ENCODE results near the gene LACTBL1. TPM values are rescaled to one million over a fixed set of nuclear protein-coding genes. Genes with fewer than 3 reads are reported as not detected.
A peak's percentile ranks its signal among the peaks of the same experiment; 100 is the strongest.

Gene LACTBL1
- total and polyA plus RNA-seq, 5 donors, result not detected

- no peak overlapping the region for H3K27ac ChIP-seq (ENCODE audit: low read length)
- no peaks in the 10 kb centered on the region for H3K9me3 ChIP-seq (ENCODE audit: control insufficient read depth, low read length)
- intact Hi-C loops (cut with DNase I), result loop anchor here in 3 of 4 donors (5.0 to 10.0 kb wide), 3 partner anchors 206 to 211 kb away; no protein-coding TSS in a partner anchor
- WGBS, result 36% methylated on average over 9 of the region's 9 CpGs
- H3K4me3 ChIP-seq (ENCODE audit: low read length), result no peak overlapping the region
- H3K27me3 ChIP-seq (ENCODE audit: control insufficient read depth, insufficient read depth), result no peaks in the 10 kb centered on the region
- ATAC-seq, result peak; percentile 89 to 93
- DNase-seq, result peak; percentile 51 to 68 (median 60)
- H3K4me1 ChIP-seq (ENCODE audit: control insufficient read depth, insufficient read depth, low read length), result no peaks in the 10 kb centered on the region
Measured at GRCh38 chr1:22976461-22977243, 4.0 kb upstream of the LACTBL1 start.

GRCh38 chr1:22976127-22976460 lies 3.4 kb upstream of the LACTBL1 start:
- ATAC-seq, result no peak

GRCh38 chr1:22975694-22976093 lies 3.0 kb upstream of the LACTBL1 start:
- 66% methylated on average over 3 of the region's 3 CpGs for WGBS
- H3K4me3 ChIP-seq (ENCODE audit: low read length), result no peak overlapping the region
- H3K27me3 ChIP-seq (ENCODE audit: control insufficient read depth, insufficient read depth), result no peaks in the 10 kb centered on the region
- DNase-seq (no peak), ATAC-seq (no peak)
- no peaks in the 10 kb centered on the region for H3K4me1 ChIP-seq (ENCODE audit: control insufficient read depth, insufficient read depth, low read length)
- H3K27ac ChIP-seq (ENCODE audit: low read length), result no peak overlapping the region
- H3K9me3 ChIP-seq (ENCODE audit: control insufficient read depth, low read length), result no peaks in the 10 kb centered on the region
- intact Hi-C loops (cut with DNase I), result loop anchor here in 3 of 4 donors (5.0 to 10.0 kb wide), 3 partner anchors 207 to 212 kb away; no protein-coding TSS in a partner anchor

More at GRCh38 chr1:22976127-22976460, 3.4 kb upstream of the LACTBL1 start:
- Histone ChIP-seq H3K4me3 (ENCODE audit: low read length) (no peak overlapping the region), H3K4me1 (ENCODE audit: control insufficient read depth, insufficient read depth, low read length) (no peaks in the 10 kb centered on the region), H3K27me3 (ENCODE audit: control insufficient read depth, insufficient read depth) (no peaks in the 10 kb centered on the region), H3K9me3 (ENCODE audit: control insufficient read depth, low read length) (no peaks in the 10 kb centered on the region), H3K27ac (ENCODE audit: low read length) (no peak overlapping the region)
- WGBS, result 68% methylated on average over 4 of the region's 4 CpGs
- no peak for DNase-seq
- intact Hi-C loops (cut with DNase I), result loop anchor here in 3 of 4 donors (5.0 to 10.0 kb wide), 3 partner anchors 206 to 211 kb away; no protein-coding TSS in a partner anchor

GRCh38 chr1:22971611-22972405 lies 858 bp downstream of the LACTBL1 start:
- ATAC-seq (no peak), DNase-seq (no peak)
- no peaks in the 10 kb centered on the region for H3K4me1 ChIP-seq (ENCODE audit: control insufficient read depth, insufficient read depth, low read length)
- no peak overlapping the region for H3K4me3 ChIP-seq (ENCODE audit: low read length)
- no peaks in the 10 kb centered on the region for H3K27me3 ChIP-seq (ENCODE audit: control insufficient read depth, insufficient read depth)
- intact Hi-C loops (cut with DNase I), result loop anchor here in 1 of 4 donors (10.0 kb wide), 1 partner anchor 213 kb away; no protein-coding TSS in a partner anchor
- WGBS, result 60% methylated on average over 5 of the region's 5 CpGs
- H3K27ac ChIP-seq (ENCODE audit: low read length), result no peak overlapping the region
- no peaks in the 10 kb centered on the region for H3K9me3 ChIP-seq (ENCODE audit: control insufficient read depth, low read length)

- H3K4me3 ChIP-seq (ENCODE audit: low read length), result no peak overlapping the region
- intact Hi-C loops (cut with DNase I), result loop anchor here in 1 of 4 donors (10.0 kb wide), 1 partner anchor 214 kb away; no protein-coding TSS in a partner anchor
- H3K27ac ChIP-seq (ENCODE audit: low read length), result no peak overlapping the region
- ATAC-seq (no peak), DNase-seq (no peak)
- H3K4me1 ChIP-seq (ENCODE audit: control insufficient read depth, insufficient read depth, low read length), result no peaks in the 10 kb centered on the region
- no peaks in the 10 kb centered on the region for H3K27me3 ChIP-seq (ENCODE audit: control insufficient read depth, insufficient read depth)
- WGBS, result 33% methylated on average over 3 of the region's 3 CpGs
- peaks cover 1% of the 10 kb centered on the region for H3K9me3 ChIP-seq (ENCODE audit: control insufficient read depth, low read length)
Measured at GRCh38 chr1:22971161-22971560, 1.5 kb downstream of the LACTBL1 start.

GRCh38 chr1:22970096-22970495 lies 2.6 kb downstream of the LACTBL1 start:
- DNase-seq (no peak), ATAC-seq (no peak)
- Histone ChIP-seq H3K27me3 (ENCODE audit: control insufficient read depth, insufficient read depth) (no peaks in the 10 kb centered on the region), H3K27ac (ENCODE audit: low read length) (no peak overlapping the region), H3K4me1 (ENCODE audit: control insufficient read depth, insufficient read depth, low read length) (no peaks in the 10 kb centered on the region), H3K4me3 (ENCODE audit: low read length) (no peak overlapping the region), H3K9me3 (ENCODE audit: control insufficient read depth, low read length) (peaks cover 2% of the 10 kb centered on the region)
- WGBS, result 86% methylated on average over 2 of the region's 2 CpGs
- intact Hi-C loops (cut with DNase I), result loop anchor here in 1 of 4 donors (10.0 kb wide), 1 partner anchor 215 kb away; no protein-coding TSS in a partner anchor

- Histone ChIP-seq H3K4me3 (ENCODE audit: low read length) (no peak overlapping the region), H3K27ac (ENCODE audit: low read length) (no peak overlapping the region), H3K9me3 (ENCODE audit: control insufficient read depth, low read length) (peaks cover 2% of the 10 kb centered on the region), H3K27me3 (ENCODE audit: control insufficient read depth, insufficient read depth) (no peaks in the 10 kb centered on the region), H3K4me1 (ENCODE audit: control insufficient read depth, insufficient read depth, low read length) (no peaks in the 10 kb centered on the region)
- no peak for DNase-seq
- intact Hi-C loops (cut with DNase I), result no loop called here
- WGBS, result 6% methylated on average over 5 of the region's 5 CpGs
- peak; percentile 16 to 27 for ATAC-seq
Measured at GRCh38 chr1:22969304-22969709, 3.4 kb downstream of the LACTBL1 start.

GRCh38 chr1:22967833-22968232 lies 4.8 kb downstream of the LACTBL1 start:
- WGBS, result 47% methylated on average over 2 of the region's 2 CpGs
- ATAC-seq (no peak), DNase-seq (no peak)
- H3K27me3 ChIP-seq (ENCODE audit: control insufficient read depth, insufficient read depth), result no peaks in the 10 kb centered on the region
- no peak overlapping the region for H3K27ac ChIP-seq (ENCODE audit: low read length)
- intact Hi-C loops (cut with DNase I), result no loop called here
- no peaks in the 10 kb centered on the region for H3K4me1 ChIP-seq (ENCODE audit: control insufficient read depth, insufficient read depth, low read length)
- H3K4me3 ChIP-seq (ENCODE audit: low read length), result no peak overlapping the region
- peaks cover 2% of the 10 kb centered on the region for H3K9me3 ChIP-seq (ENCODE audit: control insufficient read depth, low read length)

GRCh38 chr1:22966309-22966708 lies 6.4 kb downstream of the LACTBL1 start:
- Histone ChIP-seq H3K4me3 (ENCODE audit: low read length) (no peak overlapping the region), H3K27ac (ENCODE audit: low read length) (no peak overlapping the region), H3K4me1 (ENCODE audit: control insufficient read depth, insufficient read depth, low read length) (no peaks in the 10 kb centered on the region), H3K9me3 (ENCODE audit: control insufficient read depth, low read length) (peaks cover 2% of the 10 kb centered on the region), H3K27me3 (ENCODE audit: control insufficient read depth, insufficient read depth) (no peaks in the 10 kb centered on the region)
- intact Hi-C loops (cut with DNase I), result no loop called here
- DNase-seq (no peak), ATAC-seq (no peak)
- 76% methylated on average over 5 of the region's 5 CpGs for WGBS

GRCh38 chr1:22963044-22963677 lies 9.5 kb downstream of the LACTBL1 start:
- no peak overlapping the region for H3K4me3 ChIP-seq (ENCODE audit: low read length)
- intact Hi-C loops (cut with DNase I), result no loop called here
- DNase-seq (no peak), ATAC-seq (peak in 1 of 2 donors; percentile 31)
- H3K9me3 ChIP-seq (ENCODE audit: control insufficient read depth, low read length), result peaks cover 2% of the 10 kb centered on the region
- H3K27ac ChIP-seq (ENCODE audit: low read length), result no peak overlapping the region
- no peaks in the 10 kb centered on the region for H3K27me3 ChIP-seq (ENCODE audit: control insufficient read depth, insufficient read depth)
- WGBS, result 82% methylated on average over 10 of the region's 10 CpGs
- H3K4me1 ChIP-seq (ENCODE audit: control insufficient read depth, insufficient read depth, low read length), result no peaks in the 10 kb centered on the region

Measured in right cardiac atrium (tissue), 5 donors.